SK-N-DZ (cell line): ENCODE results near the gene NKG7. TPM values are rescaled to one million over a fixed set of nuclear protein-coding genes. Genes with fewer than 3 reads are reported as not detected.
"Not testable (repeated sequence)": the region's sequence is repeated elsewhere in the genome, so short reads cannot be mapped to it uniquely, and the experiment has no call there.

Experiments used
- DNase-seq: peaks from one replicate; pipeline ENCODE4 v3.0.0-alpha.2; 2015; ENCODE audit warnings: low spot score
- polyA plus RNA-seq, 2 experiments: library from polyadenylated mRNA; depleted of rRNA; stranded (reverse); fragments of >200 nt; gene quantifications; 2 replicates each; pipeline ENCODE4 v1.2.3, GENCODE V29; 2014

Gene NKG7, protein sequence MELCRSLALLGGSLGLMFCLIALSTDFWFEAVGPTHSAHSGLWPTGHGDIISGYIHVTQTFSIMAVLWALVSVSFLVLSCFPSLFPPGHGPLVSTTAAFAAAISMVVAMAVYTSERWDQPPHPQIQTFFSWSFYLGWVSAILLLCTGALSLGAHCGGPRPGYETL
- polyA plus RNA-seq (2014; cell fraction: cytosol; rRNA removed), result not detected in 2 replicates
- polyA plus RNA-seq (2014; cell fraction: nucleus; rRNA removed), result not detected in 2 replicates

DNA sequence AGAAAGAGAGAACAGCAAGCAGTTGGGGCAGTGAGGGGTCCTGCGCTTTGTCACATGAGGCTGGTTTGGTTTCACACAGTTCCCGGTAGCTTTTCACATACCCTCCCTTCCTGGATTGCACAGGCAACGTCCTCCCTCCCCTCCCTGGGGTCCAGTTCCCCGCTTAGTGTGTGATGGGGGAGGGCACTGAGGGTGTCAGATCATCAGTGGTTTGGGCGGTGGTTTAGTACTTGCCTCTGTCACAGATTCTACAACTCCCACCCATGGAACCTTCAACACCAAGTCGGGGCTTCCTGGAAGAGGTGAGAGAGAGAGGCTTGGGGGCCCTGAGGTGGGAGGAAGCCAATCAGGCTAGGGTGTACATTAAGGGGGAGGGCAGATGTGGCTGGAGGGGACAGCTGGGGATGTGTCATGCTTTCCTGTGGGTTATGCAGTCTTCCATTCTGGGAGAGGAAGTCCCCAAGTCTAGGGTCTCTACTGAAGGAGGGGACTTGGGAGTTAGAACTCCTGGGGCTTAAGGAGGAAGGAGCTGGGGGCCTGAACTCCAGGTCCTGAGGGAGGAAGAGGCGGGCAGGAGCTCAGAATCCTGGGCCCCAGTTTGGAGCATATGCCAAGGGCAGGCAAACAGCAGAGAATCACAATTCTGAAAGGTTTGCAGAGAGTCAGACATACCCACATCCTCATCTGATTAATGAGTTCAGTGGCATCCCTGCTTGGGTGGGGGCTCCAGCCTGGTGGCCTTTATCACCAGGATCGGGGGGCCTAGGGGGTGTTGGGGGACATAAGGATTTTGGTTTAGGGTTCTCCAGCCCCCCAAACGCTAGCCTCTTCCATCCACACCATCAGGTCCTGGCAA, at the start of gene NKG7:
NKG7 (minus strand) TSS at position 6 of the 856 bp plus-strand sequence. CDS start 119 bp downstream, outside the sequence.
- DNase-seq, result no peak

DNA sequence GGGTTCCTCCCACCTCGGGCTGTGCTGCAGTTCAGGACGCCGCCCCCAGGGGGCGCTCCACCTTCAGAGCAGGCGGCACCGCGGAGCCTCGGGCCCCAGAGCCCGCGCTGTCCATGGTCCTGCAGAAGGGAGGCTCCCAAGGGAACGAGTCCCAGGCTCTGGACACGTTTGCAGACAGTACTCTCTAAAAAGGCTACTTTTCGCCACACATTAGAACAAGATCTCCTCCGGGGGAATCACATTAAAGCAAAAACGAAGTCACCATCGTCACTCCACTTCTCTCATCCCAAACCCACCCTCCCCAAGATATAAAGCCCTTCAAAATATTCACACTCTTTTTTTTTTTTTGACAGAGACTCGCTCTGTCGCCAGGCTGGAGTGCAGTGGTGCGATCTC, 49.6 kb upstream of the NKG7 start:
- peak; percentile 56 for DNase-seq

DNA sequence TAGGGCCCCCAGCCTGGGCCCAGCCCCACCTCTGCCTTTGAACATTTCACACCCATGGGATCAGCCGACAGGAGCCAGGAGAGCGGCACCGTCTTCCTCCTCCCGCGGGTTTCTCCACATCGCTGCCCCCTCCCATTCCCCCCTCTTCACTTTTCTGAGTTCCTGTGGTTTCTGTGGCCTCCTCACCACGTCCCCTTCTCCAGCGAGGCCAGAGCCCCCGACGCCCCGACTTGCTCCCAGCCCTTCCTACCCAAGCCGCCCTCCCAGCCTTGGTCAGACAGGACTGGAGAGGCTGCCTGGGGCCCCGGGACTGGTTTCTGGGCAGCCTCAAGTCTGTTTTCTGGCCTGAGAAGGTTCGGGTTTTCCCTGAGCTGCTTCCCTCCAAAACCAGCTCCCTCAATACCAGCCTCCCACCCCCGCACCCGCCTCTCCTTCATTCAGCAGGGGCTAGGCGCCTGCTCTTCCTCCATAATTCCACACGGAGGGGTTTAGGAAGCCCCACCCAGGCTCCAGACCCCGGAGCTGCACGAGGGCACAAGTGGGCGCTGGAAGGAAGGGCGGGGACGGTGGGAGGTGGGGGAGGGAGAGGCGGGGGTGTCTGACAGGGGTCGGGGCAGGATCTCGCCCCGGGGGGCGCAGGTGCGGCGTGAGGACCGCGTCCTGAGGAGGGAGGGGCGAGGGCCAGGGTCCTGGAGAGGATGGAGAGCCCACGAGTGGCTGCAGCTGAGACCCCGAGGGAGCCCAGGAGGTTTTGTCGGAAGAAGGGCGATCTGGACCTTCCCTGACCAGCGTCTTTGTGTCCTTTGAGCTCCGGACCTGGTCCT, 49.0 kb upstream of the NKG7 start:
- DNase-seq, result no peak

DNA sequence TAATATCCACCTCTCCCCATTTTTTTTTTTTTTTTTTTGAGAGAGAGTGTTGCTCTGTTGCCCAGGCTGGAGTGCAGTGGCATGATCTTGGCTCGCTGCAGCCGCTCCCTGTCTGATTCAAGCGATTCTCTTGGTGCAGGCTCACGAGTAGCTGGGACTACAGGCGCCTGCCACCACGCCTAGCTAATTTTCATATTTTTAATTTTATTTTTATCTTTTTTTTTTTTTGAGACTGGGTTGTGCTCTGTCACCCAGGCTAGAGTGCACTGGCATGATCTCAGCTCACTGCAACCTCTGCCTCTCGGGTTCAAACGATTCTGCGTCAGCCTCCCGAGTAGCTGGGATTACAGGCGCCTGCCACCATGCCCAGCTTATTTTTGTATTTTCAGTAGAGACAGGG, 48.1 kb upstream of the NKG7 start:
- not testable (repeated sequence) for DNase-seq

DNA sequence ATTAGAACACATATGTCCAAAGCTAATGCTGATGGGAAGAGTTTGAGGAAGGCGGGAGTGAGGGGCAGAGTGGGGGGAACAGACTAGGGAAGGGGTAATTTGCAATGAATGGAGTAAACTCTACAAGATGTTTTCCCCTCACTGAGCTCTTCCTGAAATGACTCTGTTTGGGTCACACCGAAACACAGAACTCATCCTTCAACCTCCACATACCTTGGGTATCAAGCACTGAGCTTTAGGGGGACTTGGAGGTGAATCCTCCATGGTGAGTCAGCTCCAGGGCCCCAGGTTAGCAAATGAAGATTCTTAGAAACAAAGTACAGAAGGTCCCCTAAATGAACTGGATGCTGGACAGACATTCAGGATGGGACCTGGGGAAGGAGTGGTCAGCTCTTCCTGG, 46.3 kb upstream of the NKG7 start:
- no peak for DNase-seq

DNA sequence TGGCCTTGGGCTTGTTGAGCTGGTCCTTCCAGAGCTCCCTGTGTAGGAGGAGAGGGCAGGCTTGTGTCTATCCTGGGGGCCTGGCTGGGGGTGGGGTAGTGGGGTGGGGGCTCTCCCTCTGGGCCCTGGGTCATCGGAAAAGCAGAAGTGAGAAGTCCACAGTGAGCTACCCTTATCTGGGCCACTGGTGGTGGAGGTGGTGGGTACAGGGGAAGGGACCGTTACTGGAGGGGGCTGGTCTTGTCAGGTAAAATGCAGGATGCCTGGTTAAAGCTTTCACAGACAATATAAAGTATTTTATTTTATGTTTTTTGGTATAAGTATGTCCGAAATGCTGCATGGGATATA, 45.3 kb upstream of the NKG7 start:
- DNase-seq, result no peak

DNA sequence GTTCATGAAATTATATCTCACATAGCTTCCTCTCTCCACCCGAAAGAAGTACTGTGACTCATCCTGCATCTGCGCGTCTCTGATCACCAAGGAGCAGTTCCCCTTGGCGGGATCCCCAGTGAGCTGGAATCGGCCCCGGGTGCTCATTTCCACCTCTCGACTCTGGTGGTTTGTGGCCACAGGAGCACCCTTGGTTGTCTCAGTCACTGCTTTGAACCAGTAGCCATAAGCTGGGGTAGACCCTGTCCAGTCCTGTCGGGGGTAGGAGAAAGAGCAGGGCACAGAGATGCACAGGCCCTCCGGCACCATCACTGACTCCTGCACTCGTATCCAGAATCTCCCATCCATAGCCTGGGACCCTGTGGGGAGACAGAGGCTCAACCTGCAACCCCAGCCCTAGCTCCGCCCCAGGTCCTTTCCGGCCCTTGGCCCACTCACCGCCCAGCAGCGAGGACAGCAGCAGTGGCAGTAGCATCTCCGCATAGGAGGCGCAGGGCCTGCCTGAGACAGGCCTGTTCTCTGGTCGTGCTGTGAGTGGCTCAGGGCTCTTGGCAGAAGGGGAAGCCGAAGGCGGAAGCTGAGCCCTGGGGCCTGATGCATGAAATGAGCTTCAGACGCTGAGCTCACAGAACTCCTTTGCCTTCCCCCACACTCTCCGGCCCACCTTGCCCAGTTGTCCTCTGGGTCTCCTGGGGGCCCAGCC, 44.8 kb upstream of the NKG7 start, which contains the start of gene SIGLEC10:
SIGLEC10 (minus strand) TSS at position 536 of the 703 bp plus-strand sequence; CDS start at position 475, 61 bp downstream.
- DNase-seq, result peak; percentile 63

DNA sequence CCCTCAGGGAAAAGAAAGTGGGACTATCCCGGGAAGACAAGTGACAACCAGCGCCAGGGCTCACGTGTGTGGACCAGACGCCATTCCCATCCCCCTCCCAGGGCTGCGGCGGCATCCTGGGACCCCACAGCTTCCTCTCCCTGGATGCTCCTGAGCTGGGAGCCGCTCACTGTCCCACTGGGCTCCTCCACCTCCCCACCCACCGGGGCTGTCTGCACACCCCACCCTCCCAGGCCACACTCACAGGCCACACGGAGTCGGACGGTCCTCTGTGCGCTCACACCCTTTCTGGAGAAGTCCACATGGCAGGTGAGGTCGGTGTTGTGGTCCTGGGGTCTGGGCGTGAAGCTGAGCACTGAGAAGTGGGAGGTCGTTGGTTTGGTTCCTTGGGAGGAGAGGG, 44.0 kb upstream of the NKG7 start:
- DNase-seq, result not testable (repeated sequence)

DNA sequence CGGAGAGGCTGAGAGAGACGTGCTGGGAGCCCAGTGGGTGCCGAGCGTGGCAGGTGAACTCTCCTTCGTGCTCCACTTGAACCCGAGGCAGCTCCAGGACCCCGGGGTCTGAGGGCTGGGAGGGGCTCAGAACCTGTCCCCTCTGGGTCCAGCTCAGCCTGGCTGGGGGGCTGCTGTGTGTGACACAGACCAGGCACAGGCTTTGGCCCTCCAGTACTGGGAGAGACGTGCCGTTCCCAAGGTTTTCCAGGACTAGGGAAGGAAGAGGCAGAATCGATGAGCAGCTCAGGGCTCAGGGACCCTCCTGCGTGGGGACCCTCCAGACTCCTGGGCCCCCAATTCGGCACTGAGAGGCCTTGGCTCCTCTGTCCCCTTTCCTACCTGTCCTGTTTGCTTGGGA, 42.7 kb upstream of the NKG7 start:
- no peak for DNase-seq

DNA sequence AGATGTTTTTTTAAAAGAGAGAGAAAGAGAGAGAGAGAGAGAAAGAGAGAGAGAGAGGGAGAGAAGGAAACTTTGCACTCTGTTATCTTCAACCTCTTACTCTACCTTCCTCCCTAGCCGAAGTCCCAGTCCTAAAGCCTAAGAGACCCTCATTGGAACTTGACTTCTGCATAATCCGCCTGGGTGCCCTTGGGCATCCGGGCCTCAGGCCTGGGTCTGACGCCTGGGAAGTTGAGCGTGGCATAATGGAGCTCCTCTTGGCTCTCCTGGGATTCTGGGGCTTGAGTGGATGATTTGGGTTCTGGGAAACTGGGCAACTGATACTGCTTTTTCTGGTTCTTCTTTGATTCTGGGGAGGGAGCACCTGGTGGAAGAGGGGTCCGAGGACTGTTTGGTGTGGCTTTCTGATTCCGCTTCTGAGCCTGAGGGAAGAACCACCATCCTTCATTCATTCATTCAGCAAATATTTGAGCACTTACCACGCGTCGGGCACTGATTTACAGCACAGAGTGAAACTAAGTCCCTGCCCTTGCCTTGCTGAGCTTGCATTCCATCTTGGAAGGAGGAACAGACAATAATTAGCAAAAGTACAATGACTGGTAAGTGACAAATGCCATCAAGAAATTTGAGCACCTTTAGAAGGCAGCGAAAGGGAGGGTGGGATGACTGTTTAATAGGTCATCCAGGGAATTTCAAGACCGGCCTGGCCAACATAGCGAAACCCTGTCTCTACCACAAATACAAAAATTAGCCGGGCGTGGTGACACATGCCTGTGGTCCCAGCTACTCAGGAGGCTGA, 38.7 kb upstream of the NKG7 start:
- no peak for DNase-seq

DNA sequence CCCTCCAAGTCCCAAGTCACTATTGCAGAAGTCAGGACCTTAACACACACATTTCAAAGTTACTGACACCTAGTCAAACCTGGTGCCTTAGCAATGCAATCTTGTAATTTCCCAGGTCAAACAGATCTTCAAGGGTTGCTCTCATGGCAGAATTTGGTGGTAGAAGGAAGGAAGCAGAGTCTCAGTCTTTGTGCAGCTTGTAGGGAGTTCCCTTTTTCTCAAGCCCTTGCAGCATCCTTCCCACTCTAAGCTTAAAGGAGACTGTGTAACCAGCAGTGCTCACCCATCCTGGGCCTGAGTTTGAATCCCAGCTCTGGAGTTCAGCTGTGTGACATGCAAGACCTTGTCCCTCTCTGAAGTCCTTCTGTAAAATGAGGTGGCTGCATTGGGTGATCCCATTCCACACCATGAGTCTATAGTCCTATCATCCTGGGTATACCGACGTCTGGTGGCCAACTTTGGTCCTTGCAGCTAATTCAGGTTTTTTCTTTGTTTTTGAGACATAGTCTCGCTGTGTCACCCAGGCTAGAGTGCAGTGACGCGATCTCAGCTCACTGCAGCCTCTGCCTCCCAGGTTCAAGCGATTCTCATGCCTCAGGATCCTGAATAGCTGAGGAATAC, 35.2 kb upstream of the NKG7 start:
- DNase-seq, result no peak

DNA sequence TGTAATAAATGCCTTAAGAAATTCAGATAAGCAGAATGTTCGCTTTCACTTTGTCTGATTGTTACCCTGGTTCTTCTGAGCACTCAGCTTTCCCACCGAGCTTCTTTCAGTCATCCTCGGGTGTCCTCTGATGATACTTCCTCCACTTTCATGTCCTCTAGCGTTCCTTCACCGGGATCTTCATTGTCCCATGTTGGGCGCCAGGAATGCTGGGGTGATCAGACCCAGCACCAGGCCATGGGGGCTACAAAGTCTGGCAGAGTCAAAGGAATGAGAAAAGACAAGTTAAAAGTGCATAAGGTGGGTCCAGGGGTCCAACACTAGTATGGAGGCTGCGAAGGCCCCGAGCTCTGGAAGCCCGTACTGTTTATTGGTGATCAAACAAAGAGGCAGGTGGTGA, 29.7 kb upstream of the NKG7 start:
- DNase-seq, result no peak

DNA sequence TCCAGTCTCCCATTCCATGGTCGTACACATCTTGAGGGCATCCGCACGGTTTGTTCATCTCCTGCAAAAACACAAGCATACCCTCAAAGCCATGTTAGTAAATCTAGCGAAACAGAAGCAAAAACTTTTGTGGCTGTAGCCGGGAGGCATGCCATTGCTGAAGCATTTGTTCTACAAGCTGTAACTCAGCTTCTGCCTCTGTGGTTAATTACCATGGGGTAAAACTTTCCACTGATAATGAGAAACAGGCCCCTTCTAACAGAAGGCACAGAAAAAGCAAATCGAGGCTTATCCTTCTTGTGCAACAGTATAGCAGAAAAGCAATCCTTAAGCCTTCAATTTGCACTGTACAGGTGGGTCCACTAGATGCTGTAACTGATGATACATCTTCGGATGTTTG, 27.5 kb upstream of the NKG7 start:
- DNase-seq, result not testable (repeated sequence)

DNA sequence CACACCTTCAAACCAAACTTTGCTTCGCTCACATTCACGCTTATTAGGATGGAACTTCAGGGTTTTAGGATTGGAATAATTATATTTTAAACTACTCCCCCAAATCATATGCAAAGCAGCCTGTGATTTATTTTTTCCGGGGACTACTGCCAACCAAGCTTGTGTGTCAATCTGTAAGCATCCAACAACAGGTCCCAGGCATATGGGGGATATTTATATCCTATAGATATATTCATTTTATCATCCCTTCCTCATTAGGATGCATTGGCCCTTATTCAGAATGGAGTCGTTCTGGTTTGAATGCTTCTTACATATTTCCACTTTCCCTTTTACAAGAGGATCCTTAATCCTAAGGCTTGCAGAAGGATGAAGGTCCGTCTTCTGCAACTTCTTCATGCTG, 26.8 kb upstream of the NKG7 start:
- no peak for DNase-seq

DNA sequence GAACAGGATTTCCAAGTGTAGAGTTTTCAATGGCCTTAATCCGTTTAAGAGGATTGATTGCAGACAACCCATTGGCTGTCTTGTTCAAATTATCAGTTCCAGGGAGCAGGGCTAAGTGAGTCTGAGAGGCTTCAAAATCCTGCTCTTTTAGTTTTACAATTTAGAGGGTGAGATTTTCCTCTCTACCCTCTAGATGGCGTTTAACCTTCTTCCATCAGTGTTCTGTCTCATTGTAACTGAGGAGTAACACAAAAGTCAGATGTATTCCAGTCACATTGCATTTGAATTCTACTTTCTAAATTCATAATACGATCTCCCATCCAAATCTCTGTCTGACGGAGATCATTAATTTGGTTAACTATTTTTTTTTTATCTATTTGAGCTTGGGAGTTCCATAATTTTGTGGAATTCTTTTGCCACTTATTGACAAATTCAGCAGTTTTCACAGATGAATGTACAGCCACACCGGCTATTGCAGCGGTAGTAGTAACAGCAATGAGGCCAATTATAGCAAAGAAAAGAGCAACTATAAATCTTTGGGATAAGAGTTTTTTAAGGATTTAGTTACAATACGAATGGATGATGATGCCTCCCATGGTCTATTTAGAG, 25.7 kb upstream of the NKG7 start:
- no peak for DNase-seq

DNA sequence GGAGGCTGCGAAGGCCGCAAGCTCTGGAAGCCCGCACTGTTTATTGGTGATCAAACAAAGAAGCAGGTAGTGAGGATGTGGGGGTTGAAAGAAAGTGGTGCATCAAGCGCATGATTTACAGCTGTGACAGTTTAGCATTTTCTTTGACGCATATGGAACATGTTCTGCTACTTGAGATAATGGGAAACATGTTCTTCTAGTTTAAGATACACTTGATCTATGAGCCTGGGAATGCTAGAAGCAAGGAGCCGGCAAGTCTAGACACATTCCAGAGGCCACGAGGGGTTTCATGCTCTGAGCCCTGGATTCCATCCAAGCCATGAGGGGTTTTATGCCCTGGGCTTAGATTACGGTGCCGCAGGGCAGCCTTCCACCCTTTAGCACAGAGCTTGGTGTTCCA, 25.0 kb upstream of the NKG7 start:
- DNase-seq, result not testable (repeated sequence)

DNA sequence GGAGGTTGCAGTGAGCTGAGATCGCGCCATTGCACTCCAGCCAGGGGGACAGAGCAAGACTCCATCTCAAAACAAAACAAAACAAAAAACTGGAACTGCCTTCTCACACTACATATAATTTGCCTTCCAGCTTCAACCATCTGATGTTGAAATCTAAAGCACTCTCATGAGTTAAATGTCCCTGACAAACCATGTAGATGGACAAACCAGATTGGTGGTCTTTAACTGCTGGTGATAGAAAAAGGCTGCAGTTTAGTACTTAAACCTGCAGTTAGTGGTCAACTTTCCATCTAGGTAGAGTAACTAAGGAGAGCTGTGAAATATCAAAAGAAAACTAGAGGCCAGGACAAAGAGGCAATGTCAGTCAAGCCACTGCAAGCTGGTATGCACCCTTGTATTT, 23.7 kb upstream of the NKG7 start:
- DNase-seq, result no peak

DNA sequence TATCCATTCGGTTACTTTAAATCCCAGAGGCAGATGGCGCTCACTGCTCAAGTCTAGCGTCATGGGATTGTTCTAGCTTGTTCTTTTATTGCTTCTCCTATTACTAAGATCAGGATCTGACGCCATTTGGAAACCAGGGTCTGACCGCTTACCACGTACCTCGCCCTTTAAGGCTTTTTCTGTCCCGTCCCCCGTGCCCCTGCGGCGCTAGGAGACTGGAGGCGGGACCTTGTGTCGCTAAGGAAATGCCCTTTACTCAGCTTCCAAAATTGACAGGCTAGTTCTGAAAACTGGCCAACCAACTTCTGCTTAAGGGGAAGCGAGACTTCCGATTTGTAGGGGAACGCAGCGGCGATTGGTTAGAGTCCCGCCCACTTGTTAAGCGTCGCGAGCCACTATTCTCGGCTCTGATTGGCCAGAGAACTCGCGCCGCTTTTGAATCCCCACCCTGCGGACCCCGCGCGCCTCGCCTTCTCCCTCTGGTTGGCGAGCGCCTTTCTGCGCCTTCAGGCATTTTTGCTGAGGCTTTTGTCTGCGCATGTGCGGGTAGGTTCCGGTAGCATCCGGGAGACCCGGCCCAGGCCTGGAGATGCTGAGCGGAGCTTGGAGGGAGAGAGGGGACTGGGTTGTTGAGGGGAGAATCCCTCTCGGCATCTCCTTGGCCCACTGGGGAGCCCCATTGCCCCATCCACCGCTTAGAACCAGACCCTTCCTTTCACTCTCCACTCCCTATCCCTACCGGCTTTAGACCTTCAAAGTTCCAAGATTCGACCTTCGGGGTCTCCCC, 21.8 kb upstream of the NKG7 start:
- DNase-seq, result peak; percentile 97

DNA sequence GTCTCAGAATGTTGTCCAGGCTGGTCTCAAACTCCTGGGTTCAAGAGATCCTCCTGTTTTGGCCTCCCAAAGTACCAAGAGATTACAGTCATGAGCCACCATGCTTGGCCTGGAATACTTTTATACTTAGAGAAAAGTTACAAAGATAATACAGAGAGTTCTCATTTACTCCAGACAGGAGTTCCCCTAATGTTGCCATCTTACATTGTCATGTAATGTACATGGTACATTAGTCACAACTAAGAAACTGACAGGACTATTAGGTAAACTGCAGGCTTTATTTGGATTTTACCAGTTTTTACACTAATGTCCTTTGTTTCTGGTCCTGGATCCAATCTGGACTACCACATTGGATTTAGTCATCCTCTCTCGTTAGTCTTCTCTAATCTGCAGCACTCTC, 20.2 kb upstream of the NKG7 start:
- no peak for DNase-seq
